Measurements from ENCODE around the gene TFPI2. TPM values are rescaled to one million over a fixed set of nuclear protein-coding genes. Genes with fewer than 3 reads are reported as not detected.

Gene TFPI2
- total RNA-seq, 2 experiments from 2014 or later, result not detected

GRCh38 chr7:93856323-93856722 is 34.2 kb downstream of the TFPI2 start:
- intact Hi-C loops (cut with DNase I, micrococcal nuclease), result no loop called here
- ATAC-seq (ENCODE audit: poor library complexity) (no peak), DNase-seq (no peak)
- no peaks in the 10 kb centered on the region for H3K4me1 ChIP-seq (ENCODE audit: insufficient read depth, low read length)
- CTCF ChIA-PET, result no interaction called here
- H3K27ac ChIP-seq (ENCODE audit: low read depth in 1 of 2, low read length in 2 of 2), result no peak overlapping the region
- POLR2A ChIA-PET, result no interaction called here
- no peak for TF ChIP-seq CTCF (IDR thresholded peaks at IDR 0.05)
- H3K27ac Mint-ChIP-seq, result no peak overlapping the region
- no peaks in the 10 kb centered on the region for H3K9me3 ChIP-seq (ENCODE audit: control insufficient read depth in 1 of 2, insufficient read depth in 1 of 2, low read length in 2 of 2)
- H3K36me3 Mint-ChIP-seq (ENCODE audit: low read depth), result no peaks in the 10 kb centered on the region
- peaks cover 4% of the 10 kb centered on the region for H3K27me3 Mint-ChIP-seq
- H3K4me1 Mint-ChIP-seq (ENCODE audit: low read depth), result no peaks in the 10 kb centered on the region
- H3K9me3 Mint-ChIP-seq, result peaks cover 2% of the 10 kb centered on the region
- H3K27me3 ChIP-seq (ENCODE audit: control insufficient read depth in 1 of 2, insufficient read depth in 2 of 2, low read length in 2 of 2), result no peaks in the 10 kb centered on the region
- no peaks in the 10 kb centered on the region for H3K36me3 ChIP-seq (ENCODE audit: insufficient read depth, low read length)
- no peak overlapping the region for H3K4me3 ChIP-seq (ENCODE audit: low read length)
- no peak overlapping the region for H3K4me3 Mint-ChIP-seq

- no peak for DNase-seq
- intact Hi-C loops (cut with DNase I, micrococcal nuclease), result no loop called here
- CTCF ChIA-PET, result no interaction called here
Measured at GRCh38 chr7:93855797-93856196, 34.8 kb downstream of the TFPI2 start.

GRCh38 chr7:93854480-93854879 is 36.1 kb downstream of the TFPI2 start:
- no peak for TF ChIP-seq CTCF (IDR thresholded peaks at IDR 0.05)
- no peaks in the 10 kb centered on the region for H3K36me3 Mint-ChIP-seq (ENCODE audit: low read depth)
- DNase-seq (no peak), ATAC-seq (ENCODE audit: poor library complexity) (no peak)
- Histone ChIP-seq H3K36me3 (ENCODE audit: insufficient read depth, low read length) (no peaks in the 10 kb centered on the region), H3K27ac (ENCODE audit: low read depth in 1 of 2, low read length in 2 of 2) (no peak overlapping the region), H3K9me3 (ENCODE audit: control insufficient read depth in 1 of 2, insufficient read depth in 1 of 2, low read length in 2 of 2) (no peaks in the 10 kb centered on the region), H3K4me1 (ENCODE audit: insufficient read depth, low read length) (no peaks in the 10 kb centered on the region), H3K4me3 (ENCODE audit: low read length) (no peak overlapping the region), H3K27me3 (ENCODE audit: control insufficient read depth in 1 of 2, insufficient read depth in 2 of 2, low read length in 2 of 2) (no peaks in the 10 kb centered on the region)
- intact Hi-C loops (cut with DNase I, micrococcal nuclease), result no loop called here
- H3K27ac Mint-ChIP-seq, result no peak overlapping the region
- no peak overlapping the region for H3K4me3 Mint-ChIP-seq
- POLR2A ChIA-PET, result no interaction called here
- H3K4me1 Mint-ChIP-seq (ENCODE audit: low read depth), result no peaks in the 10 kb centered on the region
- H3K9me3 Mint-ChIP-seq, result peaks cover 2% of the 10 kb centered on the region
- H3K27me3 Mint-ChIP-seq, result peaks cover 4% of the 10 kb centered on the region
- CTCF ChIA-PET, result no interaction called here

More at GRCh38 chr7:93855797-93856196, 34.8 kb downstream of the TFPI2 start:
- Mint-ChIP-seq H3K9me3 (peaks cover 2% of the 10 kb centered on the region), H3K4me1 (ENCODE audit: low read depth) (no peaks in the 10 kb centered on the region), H3K27me3 (peaks cover 4% of the 10 kb centered on the region), H3K4me3 (no peak overlapping the region), H3K36me3 (ENCODE audit: low read depth) (no peaks in the 10 kb centered on the region), H3K27ac (no peak overlapping the region)
- POLR2A ChIA-PET, result no interaction called here
- ATAC-seq (ENCODE audit: poor library complexity), result no peak
- Histone ChIP-seq H3K4me1 (ENCODE audit: insufficient read depth, low read length) (no peaks in the 10 kb centered on the region), H3K36me3 (ENCODE audit: insufficient read depth, low read length) (no peaks in the 10 kb centered on the region), H3K4me3 (ENCODE audit: low read length) (no peak overlapping the region), H3K27me3 (ENCODE audit: control insufficient read depth in 1 of 2, insufficient read depth in 2 of 2, low read length in 2 of 2) (no peaks in the 10 kb centered on the region), H3K9me3 (ENCODE audit: control insufficient read depth in 1 of 2, insufficient read depth in 1 of 2, low read length in 2 of 2) (no peaks in the 10 kb centered on the region), H3K27ac (ENCODE audit: low read depth in 1 of 2, low read length in 2 of 2) (no peak overlapping the region)
- no peak for TF ChIP-seq CTCF (IDR thresholded peaks at IDR 0.05)

All from CD4-positive, alpha-beta T cell (primary cell).